HS-27A (cell line): Measurements from ENCODE around the gene DIAPH1.

Experiments used
- DNase-seq: peaks from one replicate; pipeline ENCODE4 v3.0.0-alpha.2; 2012; ENCODE audit warnings: low read depth, missing footprints

DIAPH1 gene

GRCh38 chr5:141506381-141507155, 112.2 kb downstream of the DIAPH1 start:
- no peak for DNase-seq

DNA sequence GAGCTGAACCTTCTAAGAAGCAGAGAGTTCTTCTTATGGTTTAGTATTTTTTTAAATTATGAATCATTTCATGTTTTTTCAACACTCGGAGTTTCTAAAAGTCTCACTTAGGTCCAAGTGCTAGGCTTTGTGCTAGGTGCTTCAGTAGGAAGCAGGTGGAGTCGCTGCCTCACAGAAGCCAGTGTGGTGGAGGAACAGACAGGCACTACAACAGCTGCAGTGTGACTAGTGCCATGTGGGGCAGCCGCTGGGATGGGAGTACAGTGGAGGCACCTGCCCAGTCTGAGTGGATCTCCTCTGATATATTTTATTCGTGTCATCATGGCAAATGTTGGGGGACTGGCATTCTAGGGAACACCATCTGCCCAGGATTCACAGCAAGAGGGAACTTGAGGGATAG, 114.6 kb downstream of the DIAPH1 start:
- DNase-seq = no peak

GRCh38 chr5:141503681-141504080, 115.1 kb downstream of the DIAPH1 start:
- DNase-seq = no peak

DNA sequence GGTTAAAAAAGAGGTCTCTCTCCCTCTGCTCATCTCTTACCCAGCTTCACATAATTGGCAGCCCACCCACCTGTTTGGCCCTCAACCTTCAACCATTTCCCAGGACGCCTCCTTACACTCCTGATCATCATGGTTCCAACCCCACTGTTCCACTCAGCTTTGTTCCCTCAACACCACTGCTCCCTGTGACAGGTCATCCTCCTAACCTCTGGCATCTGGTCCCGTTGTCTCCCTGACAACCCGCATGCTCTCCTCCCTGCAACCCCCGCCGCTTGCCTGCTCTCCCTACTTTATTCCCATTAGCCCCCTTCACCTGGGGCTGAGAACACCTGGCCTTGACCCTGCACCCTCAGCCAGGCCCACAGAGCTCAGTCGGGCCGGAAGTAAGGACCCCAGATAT, 117.0 kb downstream of the DIAPH1 start:
- no peak for DNase-seq

DNA sequence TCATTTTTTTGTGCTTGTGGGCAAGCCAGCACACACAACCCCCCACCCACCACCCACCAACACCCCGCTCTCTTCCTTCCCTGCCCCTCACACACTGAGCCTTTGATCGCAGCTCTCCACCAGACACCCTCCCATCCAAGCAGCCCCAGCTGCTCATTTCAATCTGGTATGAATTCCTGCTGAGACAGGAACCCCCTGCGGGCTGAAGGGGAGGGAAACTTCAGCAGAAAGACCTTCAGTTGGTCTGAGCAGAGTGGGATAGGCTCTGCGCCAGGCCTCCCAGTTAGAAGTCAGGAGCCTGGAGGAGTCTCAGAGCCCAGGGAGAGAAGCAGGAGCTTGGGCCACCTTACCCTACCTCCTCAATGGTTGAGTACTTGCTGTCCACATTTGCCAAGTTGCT, 122.8 kb downstream of the DIAPH1 start:
- DNase-seq = no peak

DNA sequence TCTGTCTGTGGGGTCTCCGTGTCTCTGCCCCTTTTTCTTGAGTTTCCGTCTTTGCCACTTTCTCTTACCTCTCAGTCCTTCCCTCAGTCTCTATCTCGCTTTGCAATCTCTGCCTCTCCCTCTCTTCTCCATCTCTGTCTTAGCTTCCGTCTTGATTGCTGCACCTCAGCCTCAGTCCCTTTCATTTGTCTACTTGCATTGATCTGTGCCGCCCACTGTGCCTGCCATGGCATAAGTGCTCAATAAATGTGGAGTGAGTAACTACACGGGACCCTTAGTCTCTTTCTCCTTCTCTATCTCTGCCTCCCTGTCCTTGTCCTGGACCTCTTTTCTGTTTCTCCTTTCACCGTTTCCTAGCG, 123.4 kb downstream of the DIAPH1 start:
- DNase-seq = no peak

DNA sequence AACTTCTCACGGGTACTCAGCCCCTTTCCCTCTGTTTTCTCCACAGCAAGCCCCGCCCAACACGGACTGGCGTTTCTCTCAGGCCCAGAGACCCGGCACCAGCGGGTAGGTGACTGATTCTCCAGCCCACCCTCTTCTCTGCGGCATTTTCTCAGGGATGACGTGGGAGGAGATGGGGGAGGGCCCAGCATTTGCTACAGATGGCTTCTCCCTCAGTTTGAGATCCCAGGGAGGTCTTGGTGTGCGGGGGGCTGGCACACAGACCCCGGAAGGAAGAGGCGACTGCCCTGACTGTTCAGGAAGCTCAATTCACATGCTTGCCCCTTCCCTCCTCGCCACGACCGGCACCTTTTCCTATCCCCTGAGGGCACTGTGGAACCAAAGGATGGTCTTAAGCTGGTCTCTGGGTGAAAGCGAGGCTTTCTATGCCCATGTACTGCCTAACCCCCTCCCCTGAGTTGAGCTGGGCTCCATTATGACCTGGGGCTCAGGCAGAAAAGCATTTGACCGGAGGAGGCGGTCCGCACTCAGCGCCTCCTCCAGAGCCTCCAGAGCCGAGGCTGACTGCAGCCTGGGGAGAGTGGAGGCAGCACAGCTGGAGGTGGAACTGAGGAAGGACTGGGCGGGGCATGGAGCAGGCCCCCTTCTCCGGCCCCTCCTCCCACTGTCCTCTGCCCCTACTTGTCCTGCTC, 123.9 kb downstream of the DIAPH1 start:
- no peak for DNase-seq

DNA sequence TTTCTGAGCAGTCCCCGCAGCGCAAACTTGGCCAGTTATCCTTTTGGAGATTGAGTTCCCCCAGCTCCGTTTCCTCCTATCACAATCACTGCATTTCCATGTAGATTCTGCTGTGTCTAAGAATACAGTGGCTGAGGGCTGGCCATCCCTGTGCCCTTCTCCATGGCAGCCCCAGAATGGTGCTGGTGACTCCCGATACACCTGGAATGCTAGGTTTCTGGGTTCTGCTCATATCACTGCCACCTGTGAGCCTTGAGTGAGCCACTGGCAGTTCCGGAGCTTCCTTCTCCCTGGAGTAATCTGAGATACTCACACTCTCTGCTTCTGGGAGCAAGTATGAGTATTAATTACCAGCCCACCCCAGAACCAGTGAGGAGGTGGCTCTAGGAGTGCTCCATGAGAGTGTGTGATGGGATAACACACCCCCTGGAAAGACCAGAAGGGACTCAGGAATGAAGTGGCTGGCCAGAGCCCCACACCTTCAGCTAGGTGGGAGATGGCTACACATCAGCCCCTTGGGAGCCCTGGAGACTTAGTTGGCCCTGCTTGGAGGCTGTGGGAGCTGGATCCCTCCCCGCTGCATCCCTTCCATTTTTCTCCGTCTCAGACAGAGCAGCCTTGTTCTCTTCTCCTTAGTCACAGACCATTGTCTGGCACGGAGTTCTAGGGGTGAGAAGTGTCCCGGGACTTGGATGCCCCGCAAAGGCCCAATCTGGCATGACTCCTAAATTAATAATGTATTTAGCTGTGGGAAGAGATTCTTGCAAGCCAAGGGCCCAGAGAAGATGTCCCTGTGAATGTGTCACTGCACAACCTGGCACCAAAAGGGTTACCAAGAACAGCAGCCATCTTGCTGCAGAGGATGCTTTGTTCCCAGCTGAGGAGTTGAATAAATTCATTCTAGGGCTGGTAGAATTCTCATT, 125.0 kb downstream of the DIAPH1 start:
- DNase-seq = no peak

GRCh38 chr5:141492168-141492885, 126.5 kb downstream of the DIAPH1 start:
- DNase-seq = no peak

GRCh38 chr5:141491323-141492167, 127.3 kb downstream of the DIAPH1 start:
- DNase-seq = no peak

DNA sequence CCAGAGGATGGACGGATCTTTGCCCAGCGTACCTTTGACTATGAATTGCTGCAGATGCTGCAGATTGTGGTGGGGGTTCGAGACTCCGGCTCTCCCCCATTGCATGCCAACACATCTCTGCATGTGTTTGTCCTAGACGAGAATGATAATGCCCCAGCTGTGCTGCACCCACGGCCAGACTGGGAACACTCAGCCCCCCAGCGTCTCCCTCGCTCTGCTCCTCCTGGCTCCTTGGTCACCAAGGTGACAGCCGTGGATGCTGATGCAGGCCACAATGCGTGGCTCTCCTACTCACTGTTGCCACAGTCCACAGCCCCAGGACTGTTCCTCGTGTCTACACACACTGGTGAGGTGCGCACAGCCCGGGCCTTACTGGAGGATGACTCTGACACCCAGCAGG, 128.0 kb downstream of the DIAPH1 start:
- DNase-seq = no peak

GRCh38 chr5:141490271-141490670, 128.5 kb downstream of the DIAPH1 start:
- no peak for DNase-seq

GRCh38 chr5:141489841-141490240, 129.0 kb downstream of the DIAPH1 start:
- DNase-seq = no peak

DNA sequence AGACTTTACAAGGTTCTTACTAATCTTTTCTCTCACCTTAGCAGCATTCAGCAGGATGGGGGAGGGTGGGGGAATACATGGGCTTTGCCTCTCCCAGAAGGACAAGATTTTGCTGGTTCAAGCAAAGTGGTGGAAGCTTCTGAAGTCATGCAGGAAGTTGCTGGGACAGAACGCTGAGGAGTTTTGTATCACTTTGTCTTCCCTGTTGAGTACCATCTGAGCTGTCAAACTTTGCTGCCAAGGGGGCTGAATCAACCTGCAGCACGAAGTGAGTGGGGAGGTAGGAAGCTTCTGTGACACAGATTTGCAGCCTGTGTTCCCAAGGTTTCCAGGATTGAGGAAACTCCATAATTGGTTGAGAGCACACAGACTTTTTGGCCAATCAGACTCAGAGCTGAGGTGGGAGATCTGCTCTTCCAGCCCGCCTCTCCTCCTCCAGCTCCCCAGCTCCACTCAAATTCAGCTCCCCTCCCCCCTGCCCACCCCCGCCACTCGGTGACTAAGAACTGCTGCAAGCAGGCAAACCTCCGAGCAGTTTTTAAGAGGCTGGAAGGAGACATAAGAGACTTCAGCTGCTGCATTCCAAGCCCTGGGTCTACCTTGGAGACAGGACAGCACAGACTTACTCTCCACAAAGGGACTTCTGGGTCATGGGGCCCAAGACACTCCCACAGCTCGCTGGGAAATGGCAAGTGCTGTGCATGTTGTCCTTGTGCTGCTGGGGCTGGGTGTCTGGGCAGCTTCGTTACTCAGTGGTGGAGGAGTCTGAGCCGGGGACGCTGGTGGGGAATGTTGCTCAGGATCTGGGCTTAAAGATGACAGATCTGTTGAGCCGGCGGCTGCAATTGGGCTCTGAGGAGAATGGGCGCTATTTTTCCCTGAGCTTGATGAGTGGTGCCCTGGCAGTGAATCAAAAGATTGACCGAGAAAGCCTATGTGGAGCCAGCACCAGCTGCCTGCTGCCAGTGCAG, 129.9 kb downstream of the DIAPH1 start, which contains the start of gene PCDHGC5:
Gene PCDHGC5, plus strand, starts transcription at position 491 of the 971 bp plus-strand sequence. Its CDS starts 160 bp downstream, at position 651.
- no peak for DNase-seq

- DNase-seq = no peak
Measured at GRCh38 chr5:141487131-141487530, 131.7 kb downstream of the DIAPH1 start.

DNA sequence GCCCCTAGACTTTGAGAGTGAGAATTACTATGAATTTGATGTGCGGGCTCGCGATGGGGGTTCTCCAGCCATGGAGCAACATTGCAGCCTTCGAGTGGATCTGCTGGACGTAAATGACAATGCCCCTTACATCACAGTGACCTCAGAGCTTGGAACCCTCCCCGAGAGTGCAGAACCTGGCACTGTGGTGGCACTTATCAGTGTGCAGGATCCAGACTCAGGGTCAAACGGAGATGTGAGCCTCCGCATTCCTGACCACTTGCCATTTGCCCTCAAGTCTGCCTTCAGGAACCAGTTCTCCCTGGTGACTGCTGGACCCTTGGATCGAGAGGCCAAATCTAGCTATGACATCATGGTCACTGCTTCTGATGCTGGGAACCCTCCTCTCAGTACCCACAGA, 132.7 kb downstream of the DIAPH1 start:
- DNase-seq = no peak

- no peak for DNase-seq
Measured at GRCh38 chr5:141485321-141486055, 133.3 kb downstream of the DIAPH1 start.

DNA sequence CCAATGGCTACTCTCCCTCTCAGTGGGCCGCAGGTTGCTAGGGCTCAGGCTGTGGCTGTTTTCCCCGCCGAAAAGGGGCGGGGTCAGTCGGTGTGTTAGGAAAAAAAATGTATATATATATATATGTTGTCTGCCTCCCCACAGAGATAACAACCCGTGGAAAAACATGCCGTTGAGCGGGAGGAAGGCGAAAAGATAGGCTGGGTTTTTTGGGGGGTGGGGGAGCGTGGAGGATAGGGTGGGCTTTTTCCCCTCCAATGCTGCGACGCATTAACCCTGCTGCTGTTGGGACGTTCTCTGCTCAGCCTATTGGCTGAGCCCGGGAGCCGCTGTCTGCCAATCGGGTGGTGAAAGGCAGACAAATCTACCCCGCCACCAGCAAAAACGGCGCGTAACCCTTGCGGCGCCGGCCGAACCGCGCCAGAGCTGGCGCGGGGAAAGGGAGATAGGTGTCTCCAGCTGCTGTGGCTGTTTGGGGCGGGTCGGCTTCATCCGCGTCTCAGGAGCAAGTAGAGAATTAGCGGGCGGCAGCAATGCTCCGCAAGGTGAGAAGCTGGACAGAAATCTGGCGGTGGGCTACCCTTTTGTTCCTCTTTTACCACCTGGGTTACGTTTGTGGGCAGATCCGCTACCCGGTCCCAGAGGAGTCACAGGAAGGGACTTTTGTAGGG, 134.0 kb downstream of the DIAPH1 start, which contains the start of gene PCDHGC4:
Gene PCDHGC4, plus strand, starts transcription at position 390 of the 671 bp plus-strand sequence. Its CDS starts 144 bp downstream, at position 534.
- no peak for DNase-seq
